Activated CD4-positive, alpha-beta T cell treated with anti-CD3 and anti-CD28 coated beads, Interleukin-2, amount 50 U/mL, for 24 hours (primary cell): ENCODE results near the gene CDHR3.
A peak's percentile ranks its signal among the peaks of the same experiment; 100 is the strongest.
"Not testable (repeated sequence)": the region's sequence is repeated elsewhere in the genome, so short reads cannot be mapped to it uniquely, and the experiment has no call there.

Experiments used
- DNase-seq, 2 donors: peaks; one replicate each; pipeline ENCODE4 v3.0.0-alpha.2; 2020; ENCODE audit warnings: low read depth in 1 of 2, low spot score in 1 of 2

Gene CDHR3

GRCh38 chr7:105996860-105997737 lies 34.0 kb downstream of the CDHR3 start:
- DNase-seq: no peak

GRCh38 chr7:105999256-105999655 lies 36.2 kb downstream of the CDHR3 start:
- no peak for DNase-seq

GRCh38 chr7:106001196-106001595 lies 38.1 kb downstream of the CDHR3 start:
- no peak for DNase-seq

GRCh38 chr7:106001886-106002285 lies 38.8 kb downstream of the CDHR3 start:
- DNase-seq: no peak

GRCh38 chr7:106003525-106004064 lies 40.5 kb downstream of the CDHR3 start:
- DNase-seq: no peak

- DNase-seq: no peak
Measured at GRCh38 chr7:106006906-106007305, 43.8 kb downstream of the CDHR3 start.

- DNase-seq: not testable (repeated sequence)
Measured at GRCh38 chr7:106007796-106008195, 44.7 kb downstream of the CDHR3 start.

- DNase-seq: peak; percentile 74 to 76
Measured at GRCh38 chr7:106009503-106010226, 46.6 kb downstream of the CDHR3 start.

- no peak for DNase-seq
Measured at GRCh38 chr7:106010331-106010730, 47.3 kb downstream of the CDHR3 start.

- DNase-seq: no peak
Measured at GRCh38 chr7:106010866-106011265, 47.8 kb downstream of the CDHR3 start.

GRCh38 chr7:106012184-106012583 lies 49.1 kb downstream of the CDHR3 start:
- no peak for DNase-seq

GRCh38 chr7:106012935-106013439 lies 49.9 kb downstream of the CDHR3 start:
- DNase-seq: no peak

GRCh38 chr7:106015381-106016218 lies 52.5 kb downstream of the CDHR3 start:
- no peak for DNase-seq

GRCh38 chr7:106016331-106016730 lies 53.3 kb downstream of the CDHR3 start:
- no peak for DNase-seq

- no peak for DNase-seq
Measured at GRCh38 chr7:106017657-106018056, 54.6 kb downstream of the CDHR3 start.

- DNase-seq: no peak
Measured at GRCh38 chr7:106018566-106019469, 55.8 kb downstream of the CDHR3 start.

- DNase-seq: no peak
Measured at GRCh38 chr7:106019470-106019820, 56.4 kb downstream of the CDHR3 start.

GRCh38 chr7:106021151-106022067 lies 58.3 kb downstream of the CDHR3 start:
- no peak for DNase-seq
